Measurements from ENCODE around the gene TOPBP1.

DNA sequence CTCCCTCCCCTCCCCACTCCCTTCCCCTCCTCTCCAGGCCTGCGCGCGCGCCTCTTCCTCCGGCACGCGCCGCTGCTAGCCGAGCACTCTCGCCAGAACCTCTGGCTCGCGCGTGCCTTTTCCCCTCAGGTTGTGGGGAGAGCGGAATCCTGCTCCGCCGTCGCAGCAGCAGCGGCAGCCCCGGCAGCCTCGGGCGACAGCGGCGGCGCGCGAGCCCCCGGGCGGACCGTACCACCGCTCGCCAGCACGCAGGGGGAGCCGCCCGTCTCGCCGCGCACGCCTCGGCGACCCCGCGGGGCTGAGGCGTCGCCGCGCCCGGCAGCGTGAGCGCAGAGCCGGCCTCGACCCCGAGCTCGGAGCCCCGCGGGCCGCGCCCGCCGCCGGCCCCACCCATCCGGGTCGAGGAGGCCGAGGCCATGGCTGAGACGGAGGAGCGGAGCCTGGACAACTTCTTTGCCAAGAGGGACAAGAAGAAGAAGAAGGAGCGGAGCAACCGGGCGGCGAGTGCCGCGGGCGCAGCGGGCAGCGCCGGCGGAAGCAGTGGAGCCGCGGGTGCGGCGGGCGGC, 88.0 kb downstream of the TOPBP1 start, which contains the start of gene CDV3:
- TF ChIP-seq, protein P1, sequence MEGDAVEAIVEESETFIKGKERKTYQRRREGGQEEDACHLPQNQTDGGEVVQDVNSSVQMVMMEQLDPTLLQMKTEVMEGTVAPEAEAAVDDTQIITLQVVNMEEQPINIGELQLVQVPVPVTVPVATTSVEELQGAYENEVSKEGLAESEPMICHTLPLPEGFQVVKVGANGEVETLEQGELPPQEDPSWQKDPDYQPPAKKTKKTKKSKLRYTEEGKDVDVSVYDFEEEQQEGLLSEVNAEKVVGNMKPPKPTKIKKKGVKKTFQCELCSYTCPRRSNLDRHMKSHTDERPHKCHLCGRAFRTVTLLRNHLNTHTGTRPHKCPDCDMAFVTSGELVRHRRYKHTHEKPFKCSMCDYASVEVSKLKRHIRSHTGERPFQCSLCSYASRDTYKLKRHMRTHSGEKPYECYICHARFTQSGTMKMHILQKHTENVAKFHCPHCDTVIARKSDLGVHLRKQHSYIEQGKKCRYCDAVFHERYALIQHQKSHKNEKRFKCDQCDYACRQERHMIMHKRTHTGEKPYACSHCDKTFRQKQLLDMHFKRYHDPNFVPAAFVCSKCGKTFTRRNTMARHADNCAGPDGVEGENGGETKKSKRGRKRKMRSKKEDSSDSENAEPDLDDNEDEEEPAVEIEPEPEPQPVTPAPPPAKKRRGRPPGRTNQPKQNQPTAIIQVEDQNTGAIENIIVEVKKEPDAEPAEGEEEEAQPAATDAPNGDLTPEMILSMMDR (conservative IDR thresholded peaks at IDR 0.05; ENCODE audit: low read length), result no peak
- no peak for TF ChIP-seq EZH2phosphoT487 (IDR thresholded peaks at IDR 0.05; ENCODE audit: borderline replicate concordance, low read depth, low read length)

Measured in OCI-LY7 (cell line).